H1 (cell line): Measurements from ENCODE around the gene FRRS1. TPM values are rescaled to one million over a fixed set of nuclear protein-coding genes. Genes with fewer than 3 reads are reported as not detected.
A peak's percentile ranks its signal among the peaks of the same experiment; 100 is the strongest.

Source experiments
- CTCF ChIA-PET: fragments of 300-600 bp; sonication (Branson Sonifier 250); formaldehyde crosslinking; loops from one replicate; lab custom pipeline; 2021; ENCODE audit not compliant: partially characterized antibody; lab: Charles Lee
- POLR2A ChIA-PET: fragments of 300-600 bp; sonication (Branson Sonifier 250); formaldehyde crosslinking; loops from one replicate; lab custom pipeline; 2021; ENCODE audit warnings: inconsistent platforms; ENCODE audit not compliant: partially characterized antibody; lab: Charles Lee
- DNase-seq, 2 experiments: peaks; one replicate each; pipeline versions ENCODE4 v3.0.0 to v3.0.0-alpha.2; 2010 to 2022; ENCODE audit warnings: low spot score in 2 of 2, low read depth in 1 of 2, mixed read lengths in 1 of 2
- FAIRE-seq: peaks from 2 replicates; lab custom pipeline; 2011; peaks lifted over from hg19 to GRCh38; lab: Jason Lieb, UNC
- H2AFZ ChIP-seq: 2 replicates; pipeline ENCODE4 v1.8.1; 2012; ENCODE audit warnings: low read length, inconsistent platforms
- H2AK5ac ChIP-seq: 2 replicates; pipeline ENCODE4 v1.6.1; 2013; ENCODE audit warnings: low read depth, low read length
- H2BK120ac ChIP-seq: replicated peaks from 2 replicates; pipeline ENCODE3; 2013; ENCODE audit warnings: low read depth, low read length, inconsistent platforms
- H2BK12ac ChIP-seq: 2 replicates; pipeline ENCODE4 v1.6.1; 2013; ENCODE audit warnings: low read depth, low read length
- H2BK15ac ChIP-seq: 2 replicates; pipeline ENCODE4 v1.6.1; 2013; ENCODE audit warnings: low read length
- H2BK20ac ChIP-seq: 2 replicates; pipeline ENCODE4 v1.6.1; 2013; ENCODE audit warnings: low read length
- H2BK5ac ChIP-seq: 2 replicates; pipeline ENCODE4 v1.6.1; 2013; ENCODE audit warnings: low read depth, low read length
- H3K14ac ChIP-seq: 2 replicates; pipeline ENCODE4 v1.6.1; 2013; ENCODE audit warnings: inconsistent platforms; ENCODE audit not compliant: insufficient read length
- H3K18ac ChIP-seq: 2 replicates; pipeline ENCODE4 v1.6.1; 2013; ENCODE audit warnings: low read length; ENCODE audit errors: extremely low read depth
- H3K23ac ChIP-seq: 2 replicates; pipeline ENCODE4 v1.6.1; 2013; ENCODE audit warnings: inconsistent platforms; ENCODE audit not compliant: insufficient read length
- H3K23me2 ChIP-seq: 2 replicates; pipeline ENCODE4 v1.6.1; 2013; ENCODE audit warnings: low read depth, low read length
- H3K27ac ChIP-seq: 2 replicates; pipeline ENCODE4 v1.6.1; 2011; ENCODE audit warnings: low read depth, low read length, inconsistent platforms
- H3K27me3 ChIP-seq, 4 experiments: replicated peaks in 1 of 4; 1 replicate in 1 of 4; 2 replicates in 3 of 4; pipeline versions ENCODE4 v1.6.1 to v1.8.1; 2011 to 2013; ENCODE audit warnings: low read length in 3 of 4, mild to moderate bottlenecking in 3 of 4, inconsistent platforms in 2 of 4, mixed read lengths in 2 of 4, moderate library complexity in 1 of 4; ENCODE audit not compliant: control insufficient read depth in 3 of 4, insufficient read depth in 3 of 4; ENCODE audit errors: extremely low read depth in 1 of 4
- H3K36me3 ChIP-seq, 4 experiments: 2 replicates each; pipeline versions ENCODE4 v1.6.1 to v1.8.1; 2011 to 2013; ENCODE audit warnings: mild to moderate bottlenecking in 4 of 4, low read length in 3 of 4, moderate library complexity in 2 of 4, control low read depth in 1 of 4, inconsistent platforms in 1 of 4; ENCODE audit not compliant: insufficient read depth in 4 of 4, control insufficient read depth in 2 of 4
- H3K4ac ChIP-seq: replicated peaks from 2 replicates; pipeline ENCODE3; 2013; ENCODE audit warnings: low read length, low read depth, mixed read lengths, inconsistent platforms; ENCODE audit not compliant: insufficient read length
- H3K4me1 ChIP-seq, 4 experiments: replicated peaks in 1 of 4; 1 replicate in 1 of 4; 2 replicates in 3 of 4; pipeline versions ENCODE4 v1.6.1 to v1.8.1; 2011 to 2013; ENCODE audit warnings: low read length in 3 of 4, inconsistent platforms in 2 of 4, mixed read lengths in 1 of 4; ENCODE audit not compliant: insufficient read depth in 4 of 4, control insufficient read depth in 3 of 4
- H3K4me2 ChIP-seq, 2 experiments: 2 replicates each; pipeline versions ENCODE4 v1.6.1 to v1.8.1; 2011 to 2013; ENCODE audit warnings: low read depth in 2 of 2, low read length in 2 of 2, control low read depth in 1 of 2, inconsistent platforms in 1 of 2, mild to moderate bottlenecking in 1 of 2; ENCODE audit not compliant: insufficient read depth in 1 of 2
- H3K4me3 ChIP-seq, 4 experiments: fragments of 200-600, 300-600 bp in 1 of 4; sonication (generic), shearing (Covaris generic), sonication (Bioruptor Twin) in 1 of 4; 2 replicates each; pipeline versions ENCODE4 v1.5.1 to v1.8.1; 2011 to 2016; ENCODE audit warnings: low read length in 4 of 4, low read depth in 3 of 4, control low read depth in 2 of 4, inconsistent platforms in 2 of 4, mild to moderate bottlenecking in 2 of 4, mixed read lengths in 1 of 4, moderate library complexity in 1 of 4; ENCODE audit not compliant: insufficient read depth in 2 of 4; ENCODE audit errors: extremely low read depth in 1 of 4
- H3K56ac ChIP-seq: replicated peaks from 2 replicates; pipeline ENCODE3; 2013; ENCODE audit warnings: low read depth, mild to moderate bottlenecking, mixed read lengths, low read length, inconsistent platforms; ENCODE audit not compliant: insufficient read length
- H3K79me1 ChIP-seq: 2 replicates; pipeline ENCODE4 v1.6.1; 2013; ENCODE audit warnings: low read depth, low read length, control low read depth
- H3K79me2 ChIP-seq, 2 experiments: 2 replicates each; pipeline versions ENCODE4 v1.6.1 to v1.8.1; 2012 to 2013; ENCODE audit warnings: low read length in 2 of 2, mild to moderate bottlenecking in 2 of 2, inconsistent platforms in 1 of 2; ENCODE audit not compliant: insufficient read depth in 2 of 2, control insufficient read depth in 1 of 2
- H3K9ac ChIP-seq, 4 experiments: replicated peaks in 1 of 4; 1 replicate in 1 of 4; 2 replicates in 3 of 4; pipeline versions ENCODE4 v1.6.1 to v1.8.1; 2011 to 2013; ENCODE audit warnings: low read depth in 3 of 4, low read length in 3 of 4, control low read depth in 2 of 4, mild to moderate bottlenecking in 2 of 4, moderate library complexity in 2 of 4, inconsistent platforms in 1 of 4; ENCODE audit errors: extremely low read depth in 1 of 4
- H3K9me3 ChIP-seq, 2 experiments: 2 replicates each; pipeline versions ENCODE4 v1.6.1 to v1.8.1; 2012 to 2013; ENCODE audit warnings: mild to moderate bottlenecking in 2 of 2, moderate library complexity in 2 of 2, control low read depth in 1 of 2, inconsistent platforms in 1 of 2, low read depth in 1 of 2, low read length in 1 of 2, mixed read lengths in 1 of 2; ENCODE audit not compliant: insufficient read depth in 2 of 2
- H4K20me1 ChIP-seq, 2 experiments: replicated peaks in 1 of 2; 2 replicates each; pipeline versions ENCODE3 to v1.8.1; 2011 to 2013; ENCODE audit warnings: inconsistent platforms in 2 of 2, low read length in 2 of 2, mild to moderate bottlenecking in 1 of 2; ENCODE audit not compliant: insufficient read depth in 2 of 2, control insufficient read depth in 1 of 2
- H4K5ac ChIP-seq: 2 replicates; pipeline ENCODE4 v1.6.1; 2013; ENCODE audit warnings: low read length, low read depth, mixed read lengths, inconsistent platforms; ENCODE audit not compliant: insufficient read length
- H4K8ac ChIP-seq: 2 replicates; pipeline ENCODE4 v1.8.0; 2013; ENCODE audit warnings: mild to moderate bottlenecking, moderate library complexity, low read length, inconsistent platforms; ENCODE audit not compliant: insufficient read depth; ENCODE audit errors: extremely low read depth
- H4K91ac ChIP-seq: replicated peaks from 2 replicates; pipeline ENCODE3; 2013; ENCODE audit warnings: low read length, mixed read lengths, inconsistent platforms; ENCODE audit not compliant: insufficient read length
- CTBP2 ChIP-seq: IDR thresholded peaks from 2 replicates; pipeline ENCODE4 v1.7.0; 2011; ENCODE audit warnings: borderline replicate concordance, mild to moderate bottlenecking, moderate library complexity, mixed read lengths, low read length; ENCODE audit not compliant: insufficient read depth, insufficient read length
- POU5F1 ChIP-seq: IDR thresholded peaks from 2 replicates; pipeline ENCODE4 v1.6.1; 2011; ENCODE audit warnings: low read depth, mild to moderate bottlenecking, low read length, moderate library complexity
- SP2 ChIP-seq: IDR thresholded peaks from 2 replicates; pipeline ENCODE4 v1.6.1; 2012; ENCODE audit warnings: mild to moderate bottlenecking, low read length, inconsistent platforms
- WGBS, 2 experiments: shearing (Covaris generic) in 1 of 2; methylation state at CpG; one replicate each; pipeline versions ENCODE4 v1.1.6 to v1.1.7; 2013 to 2015; ENCODE audit warnings: low lambda C conversion rate in 2 of 2, mixed read lengths in 2 of 2, inconsistent platforms in 1 of 2, low coverage in 1 of 2, missing lambda C conversion rate in 1 of 2; ENCODE audit not compliant: insufficient replicate concordance in 2 of 2, insufficient coverage in 1 of 2, insufficient read length in 1 of 2; ENCODE audit errors: extremely low coverage in 1 of 2, missing lambda C conversion rate in 1 of 2; 5-methylcytosine and 5-hydroxymethylcytosine counted together
- polyA plus RNA-seq, 7 experiments: library from polyadenylated mRNA; depleted of rRNA in 3 of 7; stranded (reverse) in 5 of 7; unstranded in 2 of 7; fragments of >200 nt in 5 of 7; fragments of 200-250 nt in 2 of 7; gene quantifications; 1 replicate in 5 of 7; 2 replicates in 1 of 7; 4 replicates in 1 of 7; pipeline versions ENCODE4 v1.2.1 to v1.2.3, GENCODE V29; 2011 to 2013; ENCODE audit warnings: missing spikeins in 2 of 7, mixed read lengths in 2 of 7
- total RNA-seq: library from RNA; stranded (reverse); fragmentation: NEBNext Ultra II Directional; extraction: Animal tissue kit (Norgen Biotek cat#: 25700); gene quantifications from 2 replicates; pipeline ENCODE4 v1.2.1, GENCODE V29; 2021

The FRRS1 gene
- total and polyA plus RNA-seq, 2 of the 8 experiments (the other 6 are each of a cell fraction or from before 2014, with no cell fraction given) = 3.5 to 6.5 TPM

GRCh38 chr1:99784809-99785255, 18.4 kb upstream of the FRRS1 start:
- H3K27ac ChIP-seq = no peak overlapping the region
- H2BK5ac ChIP-seq = no peak overlapping the region
- FAIRE-seq (no peak), DNase-seq (no peak)
- H2BK20ac ChIP-seq = no peak overlapping the region
- TF ChIP-seq POU5F1 (no peak), CTBP2 (no peak), SP2 (no peak)
- POLR2A ChIA-PET = no interaction called here
- H2AFZ ChIP-seq = 0 out of 2 replicates have a peak overlapping the region, but pooled peaks have one; percentile 9
- no peaks in the 10 kb centered on the region for H3K27me3 ChIP-seq
- H3K79me2 ChIP-seq = no peaks in the 10 kb centered on the region
- no peak overlapping the region for H3K23ac ChIP-seq
- H3K9me3 ChIP-seq = no peaks in the 10 kb centered on the region
- H3K56ac ChIP-seq = no peak overlapping the region
- no peak overlapping the region for H4K91ac ChIP-seq
- no peak overlapping the region for H2AK5ac ChIP-seq
- H3K18ac ChIP-seq = no peak overlapping the region
- no peak overlapping the region for H2BK12ac ChIP-seq
- 87% methylated on average over 2 of the region's 2 CpGs; no CpG with 5 or more reads in 1 of the 2 experiments for WGBS, 2 experiments
- no peak overlapping the region for H3K4ac ChIP-seq
- H3K4me1 ChIP-seq = no peaks in the 10 kb centered on the region
- no peaks in the 10 kb centered on the region for H3K79me1 ChIP-seq
- no peak overlapping the region for H3K9ac ChIP-seq
- H3K23me2 ChIP-seq = no peaks in the 10 kb centered on the region; the same call in 1 of the 2 replicates
- H2BK15ac ChIP-seq = no peak overlapping the region
- no peaks in the 10 kb centered on the region for H3K36me3 ChIP-seq
- H2BK120ac ChIP-seq = no peak overlapping the region
- no peak overlapping the region for H3K4me2 ChIP-seq
- H3K14ac ChIP-seq = no peak overlapping the region
- H4K8ac ChIP-seq = no peak overlapping the region
- no peak overlapping the region for H4K5ac ChIP-seq
- H4K20me1 ChIP-seq = no peaks in the 10 kb centered on the region
- H3K4me3 ChIP-seq = no peak overlapping the region
- CTCF ChIA-PET = no interaction called here
